Right lobe of liver (tissue), 6 donors: ENCODE results near the gene POU6F1. TPM values are rescaled to one million over a fixed set of nuclear protein-coding genes. Genes with fewer than 3 reads are reported as not detected.

Experiments used
- ATAC-seq, 4 donors: fragments of 200-7000 bp; cut with Tn5 transposase; one replicate each; pipeline ENCODE4 v1.9.1; 2020; ENCODE audit warnings: mild to moderate bottlenecking in 4 of 4, moderate library complexity in 4 of 4
- DNase-seq, 3 donors: peaks; one replicate each; pipeline ENCODE4 v3.0.0-alpha.2; 2020
- H3K27ac ChIP-seq, 3 donors: fragments of 200-600 bp; one replicate each; pipeline ENCODE4 v1.8.0; 2022
- H3K27me3 ChIP-seq, 2 donors: fragments of 200-600 bp; one replicate each; pipeline ENCODE4 v1.8.0; 2022
- H3K36me3 ChIP-seq, 4 donors: fragments of 200-600 bp; sonication (generic) in 1 of 4; one replicate each; pipeline versions ENCODE4 v1.5.1 to v1.8.0; 2017 to 2022; ENCODE audit warnings: control low read depth in 1 of 4
- H3K4me1 ChIP-seq, 4 donors: fragments of 200-600 bp; sonication (generic) in 1 of 4; one replicate each; pipeline versions ENCODE4 v1.5.1 to v1.8.0; 2017 to 2022; ENCODE audit warnings: control low read depth in 1 of 4
- H3K4me3 ChIP-seq, 3 donors: fragments of 200-600 bp; one replicate each; pipeline ENCODE4 v1.8.0; 2022
- H3K9me3 ChIP-seq, 4 donors: fragments of 200-600 bp; sonication (generic) in 1 of 4; one replicate each; pipeline versions ENCODE4 v1.5.1 to v1.8.0; 2017 to 2022; ENCODE audit warnings: control low read depth in 1 of 4
- CTCF ChIP-seq, 4 donors: fragments of 200-600 bp in 3 of 4; fragments of 450-650 bp in 1 of 4; IDR thresholded peaks; one replicate each; pipeline versions ENCODE4 v1.5.1 to v1.8.0; 2016 to 2022; ENCODE audit warnings: antibody characterized with exemption in 4 of 4, mild to moderate bottlenecking in 2 of 4
- POLR2A ChIP-seq: fragments of 450-650 bp; IDR thresholded peaks from one replicate; pipeline ENCODE4 v1.6.1; 2017; ENCODE audit warnings: antibody characterized with exemption, mild to moderate bottlenecking
- WGBS: methylation state at CpG from one replicate; pipeline ENCODE4 v1.1.6; 2018; ENCODE audit warnings: low coverage, low lambda C conversion rate; ENCODE audit not compliant: insufficient coverage; ENCODE audit errors: missing lambda C conversion rate; 5-methylcytosine and 5-hydroxymethylcytosine counted together
- intact Hi-C, 2 donors: fragments of 100-400 bp; cut with DNase I; formaldehyde crosslinking; loops; one replicate each; pipeline versions ENCODE4 v1.11.2 to v1.14.1; 2022
- total RNA-seq, 6 experiments: library from RNA; depleted of rRNA in 2 of 6; stranded (reverse); fragments of >200 nt in 2 of 6; fragmentation: NEBNext Ultra II Directional in 3 of 6; extraction: Animal tissue kit (Norgen Biotek cat#: 25700) in 3 of 6; gene quantifications; one replicate each; pipeline versions ENCODE4 v1.1.0 to v1.2.4, GENCODE V29; 2016 to 2023
- donor health status: DM: no; HTN: yes; CAD: no.
- donor health status: DM: no; HTN: no; CAD: no.
- donor health status: DM: no; HTN: no; CAD: no.
- donor health status: DM: no; HTN: yes; CAD: no.
- donor health status: DM: no; HTN: yes; CAD: no.

The POU6F1 gene
- total RNA-seq, 6 experiments from 2014 or later = 2.5 to 7.0 (median 3.6) TPM

- peak overlapping the region in 1 of 3 donors; percentile 29 for H3K27ac ChIP-seq
- ATAC-seq = no peak
- WGBS = 92% methylated on average over 3 of the region's 11 CpGs
- H3K27me3 ChIP-seq = no peaks in the 10 kb centered on the region
- DNase-seq = no peak
- no peak overlapping the region for H3K4me3 ChIP-seq
- intact Hi-C loops = loop anchor here in 1 of 2 donors (10.0 kb wide), 1 partner anchor 191 kb away; no protein-coding TSS in a partner anchor
- H3K4me1 ChIP-seq = peaks cover 0 to 11% (median under 1%) of the 10 kb centered on the region in 4 donors
- H3K9me3 ChIP-seq = no peaks in the 10 kb centered on the region
- TF ChIP-seq CTCF (IDR thresholded peaks at IDR 0.05) (no peak), POLR2A (no peak)
- peaks cover 0 to 39% (median 16%) of the 10 kb centered on the region in 4 donors for H3K36me3 ChIP-seq
These were observed 27.8 kb upstream of the POU6F1 start for GRCh38 chr12:51245476-51246253.

- peaks cover 0 to 18% (median 6%) of the 10 kb centered on the region in 4 donors for H3K4me1 ChIP-seq
- no peak overlapping the region for H3K4me3 ChIP-seq
- peaks cover 0 to 44% (median 19%) of the 10 kb centered on the region in 4 donors for H3K36me3 ChIP-seq
- no peak for TF ChIP-seq CTCF (IDR thresholded peaks at IDR 0.05)
- TF ChIP-seq POLR2A = no peak
- intact Hi-C loops = loop anchor here in 1 of 2 donors (10.0 kb wide), 1 partner anchor 189 kb away; no protein-coding TSS in a partner anchor
- WGBS = 74% methylated on average over 4 of the region's 4 CpGs
- H3K27me3 ChIP-seq = no peaks in the 10 kb centered on the region
- H3K9me3 ChIP-seq = no peaks in the 10 kb centered on the region
- ATAC-seq (no peak), DNase-seq (no peak)
- no peak overlapping the region for H3K27ac ChIP-seq
These were observed 26.4 kb upstream of the POU6F1 start for GRCh38 chr12:51244269-51244668.

- H3K4me1 ChIP-seq = peaks cover 0 to 22% (median 6%) of the 10 kb centered on the region in 4 donors
- H3K36me3 ChIP-seq = peaks cover 0 to 44% (median 19%) of the 10 kb centered on the region in 4 donors
- no peaks in the 10 kb centered on the region for H3K27me3 ChIP-seq
- no peak overlapping the region for H3K4me3 ChIP-seq
- no peak for DNase-seq
- no peaks in the 10 kb centered on the region for H3K9me3 ChIP-seq
- intact Hi-C loops = loop anchor here in 1 of 2 donors (10.0 kb wide), 1 partner anchor 188 kb away; no protein-coding TSS in a partner anchor
- ATAC-seq = no peak
- no peak overlapping the region for H3K27ac ChIP-seq
- WGBS = 56% methylated on average over 7 of the region's 7 CpGs
- TF ChIP-seq POLR2A (no peak), CTCF (IDR thresholded peaks at IDR 0.05) (no peak)
These were observed 25.0 kb upstream of the POU6F1 start for GRCh38 chr12:51242876-51243275.

GRCh38 chr12:51242120-51242519 is 24.3 kb upstream of the POU6F1 start:
- ATAC-seq = no peak
- intact Hi-C loops = loop anchor here in 1 of 2 donors (10.0 kb wide), 1 partner anchor 187 kb away; no protein-coding TSS in a partner anchor
- WGBS = 67% methylated on average over 7 of the region's 7 CpGs

More at GRCh38 chr12:51242120-51242519, 24.3 kb upstream of the POU6F1 start:
- H3K36me3 ChIP-seq = peaks cover 0 to 44% (median 19%) of the 10 kb centered on the region in 4 donors
- no peaks in the 10 kb centered on the region for H3K27me3 ChIP-seq
- H3K9me3 ChIP-seq = no peaks in the 10 kb centered on the region
- H3K4me3 ChIP-seq = no peak overlapping the region
- TF ChIP-seq POLR2A (no peak), CTCF (IDR thresholded peaks at IDR 0.05) (no peak)
- DNase-seq = no peak
- peaks cover 0 to 20% (median 6%) of the 10 kb centered on the region in 4 donors for H3K4me1 ChIP-seq
- no peak overlapping the region for H3K27ac ChIP-seq
